HEK293 (cell line): ENCODE measurements around the gene SERPINE2.

ENCODE experiments used
- CTCF ChIA-PET: fragments of 350-600 bp; formaldehyde crosslinking; extraction: SDS; loops from one replicate; lab custom pipeline; 2021; ENCODE audit warnings: antibody characterized with exemption; lab: Yijun Ruan, JAX
- POLR2A ChIA-PET: fragments of 300-600 bp; formaldehyde crosslinking; extraction: SDS; loops from one replicate; lab custom pipeline; 2020; ENCODE audit warnings: antibody characterized with exemption, inconsistent platforms; lab: Yijun Ruan, JAX
- H3K27ac ChIP-seq: fragments of 200-500 bp; sonication (Bioruptor generic); 2 replicates; pipeline ENCODE4 v1.5.1; 2014; ENCODE audit warnings: low read depth, low read length, control low read depth, inconsistent platforms; ENCODE audit errors: extremely low read depth
- H3K36me3 ChIP-seq, 2 experiments: fragments of 200-500 bp in 1 of 2; sonication (Bioruptor generic) in 1 of 2; 1 replicate in 1 of 2; 2 replicates in 1 of 2; pipeline ENCODE4 v1.5.1; 2014 to 2017; ENCODE audit warnings: inconsistent platforms in 2 of 2, low read length in 2 of 2; ENCODE audit not compliant: control insufficient read depth in 2 of 2, insufficient read depth in 1 of 2
- H3K4me1 ChIP-seq: fragments of 200-500 bp; sonication (Bioruptor generic); 2 replicates; pipeline ENCODE4 v1.5.1; 2014; ENCODE audit warnings: mild to moderate bottlenecking, low read length, inconsistent platforms; ENCODE audit not compliant: control insufficient read depth, insufficient read depth
- H3K4me3 ChIP-seq: 2 replicates; pipeline ENCODE4 v1.5.1; 2011; ENCODE audit warnings: low read depth, mild to moderate bottlenecking, control low read depth, low read length, moderate library complexity
- H3K9me3 ChIP-seq: fragments of 200-500 bp; sonication (Bioruptor generic); 2 replicates; pipeline ENCODE4 v1.5.1; 2014; ENCODE audit warnings: low read depth, low read length, inconsistent platforms; ENCODE audit not compliant: control insufficient read depth, insufficient read depth
- SETDB1 ChIP-seq: IDR thresholded peaks from one replicate; pipeline ENCODE4 v1.6.1; 2017; ENCODE audit warnings: mild to moderate bottlenecking, low read length, moderate library complexity, mixed read lengths; ENCODE audit not compliant: insufficient read length
- SP3 ChIP-seq: fragments of 450-650 bp; formaldehyde crosslinking; IDR thresholded peaks from 2 replicates; pipeline ENCODE4 v1.5.1; 2016; ENCODE audit warnings: missing biosample characterization, missing genetic modification characterization
- SP7 ChIP-seq: fragments of 450-650 bp; formaldehyde crosslinking; IDR thresholded peaks from 2 replicates; pipeline ENCODE4 v1.5.1; 2016; ENCODE audit warnings: missing biosample characterization, missing genetic modification characterization
- TRIM28 ChIP-seq: IDR thresholded peaks from 2 replicates; pipeline ENCODE4 v1.6.1; 2011; ENCODE audit warnings: low read length, control low read depth, borderline replicate concordance
- WT1 ChIP-seq: fragments of 450-650 bp; formaldehyde crosslinking; IDR thresholded peaks from 2 replicates; pipeline ENCODE4 v1.5.1; 2016; ENCODE audit warnings: missing biosample characterization, missing genetic modification characterization
- ZBTB17 ChIP-seq: fragments of 450-650 bp; formaldehyde crosslinking; IDR thresholded peaks from 2 replicates; pipeline ENCODE4 v1.5.1; 2016; ENCODE audit warnings: missing biosample characterization, missing genetic modification characterization
- ZBTB7A ChIP-seq: fragments of 450-650 bp; formaldehyde crosslinking; IDR thresholded peaks from 2 replicates; pipeline ENCODE4 v1.5.1; 2016; ENCODE audit warnings: low read depth, missing biosample characterization, missing genetic modification characterization
- ZEB2 ChIP-seq: fragments of 450-650 bp; formaldehyde crosslinking; IDR thresholded peaks from 2 replicates; pipeline ENCODE4 v1.5.1; 2016; ENCODE audit warnings: missing biosample characterization, missing genetic modification characterization
- ZNF24 ChIP-seq: fragments of 450-650 bp; formaldehyde crosslinking; IDR thresholded peaks from 2 replicates; pipeline ENCODE4 v1.5.1; 2016; ENCODE audit warnings: missing biosample characterization, missing genetic modification characterization
- ZNF274 ChIP-seq, 2 experiments: fragments of 200-500 bp in 1 of 2; fragments of 450-650 bp in 1 of 2; sonication (Bioruptor generic) in 1 of 2; formaldehyde crosslinking in 1 of 2; IDR thresholded peaks; 2 replicates each; pipeline versions ENCODE4 v1.5.1 to v1.6.1; 2014 to 2016; ENCODE audit warnings: borderline replicate concordance in 1 of 2, inconsistent platforms in 1 of 2, low read length in 1 of 2, missing biosample characterization in 1 of 2, missing genetic modification characterization in 1 of 2
- ZNF394 ChIP-seq: fragments of 450-650 bp; formaldehyde crosslinking; IDR thresholded peaks from 2 replicates; pipeline ENCODE4 v1.5.1; 2016; ENCODE audit warnings: missing biosample characterization, missing genetic modification characterization, mild to moderate bottlenecking, moderate library complexity, borderline replicate concordance
- ZNF518A ChIP-seq: fragments of 450-650 bp; formaldehyde crosslinking; conservative IDR thresholded peaks from 2 replicates; pipeline ENCODE4 v1.5.1; 2016; ENCODE audit warnings: low read depth, missing biosample characterization, missing genetic modification characterization
- ZNF548 ChIP-seq: fragments of 450-650 bp; formaldehyde crosslinking; IDR thresholded peaks from 2 replicates; pipeline ENCODE4 v1.5.1; 2016; ENCODE audit warnings: missing biosample characterization, missing genetic modification characterization
- ZNF660 ChIP-seq: fragments of 450-650 bp; IDR thresholded peaks from 2 replicates; pipeline ENCODE4 v1.5.1; 2018; ENCODE audit warnings: missing biosample characterization, mild to moderate bottlenecking, missing genetic modification characterization
- ZSCAN4 ChIP-seq: fragments of 450-650 bp; formaldehyde crosslinking; IDR thresholded peaks from 2 replicates; pipeline ENCODE4 v1.5.1; 2017; ENCODE audit warnings: missing biosample characterization, missing genetic modification characterization
- TF ChIP-seq, protein P1 (sequence below): fragments of 450-650 bp; formaldehyde crosslinking; IDR thresholded peaks from 2 replicates; pipeline ENCODE4 v1.5.1; 2017; ENCODE audit warnings: missing biosample characterization, missing genetic modification characterization

Gene SERPINE2

GRCh38 chr2:223996391-223996790, 42.7 kb downstream of the SERPINE2 start:
- no peak for TF ChIP-seq ZNF274 (IDR thresholded peaks at IDR 0.05; ENCODE audit: low read length)
- no peak for TF ChIP-seq ZNF274 (tag by site-specific recombination; IDR thresholded peaks at IDR 0.05; ENCODE audit: borderline replicate concordance)
- TF ChIP-seq ZBTB7A (tag by site-specific recombination): no peak
- TF ChIP-seq WT1 (tag by site-specific recombination): peak; percentile 64
- Histone ChIP-seq H3K27ac (no peak overlapping the region), H3K9me3 (no peaks in the 10 kb centered on the region), H3K4me3 (no peak overlapping the region), H3K4me1 (no peaks in the 10 kb centered on the region), H3K36me3 (peaks cover 0 to 32% of the 10 kb centered on the region in 2 experiments; a peak in 1 of 3 replicates)
- CTCF ChIA-PET: interaction anchor here (0.5 to 5.4 kb wide), 4 partner anchors 9 to 290 kb away, joined by 3 to 205 read pairs (median 4); no protein-coding TSS in a partner anchor
- POLR2A ChIA-PET: no interaction called here

DNA sequence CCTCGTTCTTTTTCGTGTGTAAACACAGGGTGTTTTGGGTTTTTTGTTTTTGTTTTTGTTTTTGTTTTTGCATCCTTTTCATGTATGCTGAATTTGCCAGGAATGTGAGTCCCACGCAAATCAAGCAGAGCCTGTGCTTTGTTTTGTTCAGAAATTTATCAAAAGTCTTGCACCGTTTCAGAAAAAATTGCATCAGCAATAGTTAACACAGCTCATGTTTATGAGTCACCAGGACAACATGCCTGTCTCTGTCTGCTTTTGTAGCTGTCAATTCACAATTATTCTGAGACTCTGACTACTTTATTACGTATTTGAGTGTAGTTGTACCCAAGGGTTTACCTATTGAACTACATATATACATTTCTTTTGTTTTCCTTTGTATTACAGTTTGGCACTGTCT, 43.5 kb downstream of the SERPINE2 start:
- POLR2A ChIA-PET: no interaction called here
- Histone ChIP-seq H3K4me3 (no peak overlapping the region), H3K9me3 (no peaks in the 10 kb centered on the region), H3K4me1 (no peaks in the 10 kb centered on the region), H3K27ac (no peak overlapping the region), H3K36me3 (peaks cover 0 to 26% of the 10 kb centered on the region in 2 experiments; a peak in 1 of 3 replicates)
- CTCF ChIA-PET: interaction anchor here (0.8 to 5.4 kb wide), 5 partner anchors 10 to 291 kb away, joined by 3 to 205 read pairs (median 43); no protein-coding TSS in a partner anchor
- TF ChIP-seq TRIM28: peak; percentile 81; the same call in 1 of the 2 replicates
- TF ChIP-seq SETDB1: peak; percentile 93
- TF ChIP-seq, protein P1, sequence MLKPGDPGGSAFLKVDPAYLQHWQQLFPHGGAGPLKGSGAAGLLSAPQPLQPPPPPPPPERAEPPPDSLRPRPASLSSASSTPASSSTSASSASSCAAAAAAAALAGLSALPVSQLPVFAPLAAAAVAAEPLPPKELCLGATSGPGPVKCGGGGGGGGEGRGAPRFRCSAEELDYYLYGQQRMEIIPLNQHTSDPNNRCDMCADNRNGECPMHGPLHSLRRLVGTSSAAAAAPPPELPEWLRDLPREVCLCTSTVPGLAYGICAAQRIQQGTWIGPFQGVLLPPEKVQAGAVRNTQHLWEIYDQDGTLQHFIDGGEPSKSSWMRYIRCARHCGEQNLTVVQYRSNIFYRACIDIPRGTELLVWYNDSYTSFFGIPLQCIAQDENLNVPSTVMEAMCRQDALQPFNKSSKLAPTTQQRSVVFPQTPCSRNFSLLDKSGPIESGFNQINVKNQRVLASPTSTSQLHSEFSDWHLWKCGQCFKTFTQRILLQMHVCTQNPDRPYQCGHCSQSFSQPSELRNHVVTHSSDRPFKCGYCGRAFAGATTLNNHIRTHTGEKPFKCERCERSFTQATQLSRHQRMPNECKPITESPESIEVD: peak; percentile 14; the same call in 1 of the 2 replicates
- TF ChIP-seq ZSCAN4 (tag by site-specific recombination): 0 out of 2 replicates have a peak, but pooled peaks have one; percentile 36
- TF ChIP-seq ZNF660 (tag by site-specific recombination): 0 out of 2 replicates have a peak, but pooled peaks have one; percentile 33
- no peak for TF ChIP-seq SP3
- TF ChIP-seq SP7 (tag by site-specific recombination): peak; percentile 39
- 0 out of 2 replicates have a peak, but pooled peaks have one; percentile 14 for TF ChIP-seq ZNF394 (tag by site-specific recombination)
- 0 out of 2 replicates have a peak, but pooled peaks have one; percentile 16 for TF ChIP-seq ZBTB17
- no peak for TF ChIP-seq ZNF24
- no peak for TF ChIP-seq ZNF548 (tag by site-specific recombination)
- peak; percentile 56; the same call in 1 of the 2 replicates for TF ChIP-seq ZEB2 (tag by site-specific recombination)
- peak; percentile 30; the same call in 1 of the 2 replicates for TF ChIP-seq ZNF518A
